ENCODE measurements around the gene TBC1D22A. TPM values are rescaled to one million over a fixed set of nuclear protein-coding genes. Genes with fewer than 3 reads are reported as not detected.

Gene TBC1D22A
- total RNA-seq, 1 experiment from 2014 or later, result 14.3 TPM

DNA sequence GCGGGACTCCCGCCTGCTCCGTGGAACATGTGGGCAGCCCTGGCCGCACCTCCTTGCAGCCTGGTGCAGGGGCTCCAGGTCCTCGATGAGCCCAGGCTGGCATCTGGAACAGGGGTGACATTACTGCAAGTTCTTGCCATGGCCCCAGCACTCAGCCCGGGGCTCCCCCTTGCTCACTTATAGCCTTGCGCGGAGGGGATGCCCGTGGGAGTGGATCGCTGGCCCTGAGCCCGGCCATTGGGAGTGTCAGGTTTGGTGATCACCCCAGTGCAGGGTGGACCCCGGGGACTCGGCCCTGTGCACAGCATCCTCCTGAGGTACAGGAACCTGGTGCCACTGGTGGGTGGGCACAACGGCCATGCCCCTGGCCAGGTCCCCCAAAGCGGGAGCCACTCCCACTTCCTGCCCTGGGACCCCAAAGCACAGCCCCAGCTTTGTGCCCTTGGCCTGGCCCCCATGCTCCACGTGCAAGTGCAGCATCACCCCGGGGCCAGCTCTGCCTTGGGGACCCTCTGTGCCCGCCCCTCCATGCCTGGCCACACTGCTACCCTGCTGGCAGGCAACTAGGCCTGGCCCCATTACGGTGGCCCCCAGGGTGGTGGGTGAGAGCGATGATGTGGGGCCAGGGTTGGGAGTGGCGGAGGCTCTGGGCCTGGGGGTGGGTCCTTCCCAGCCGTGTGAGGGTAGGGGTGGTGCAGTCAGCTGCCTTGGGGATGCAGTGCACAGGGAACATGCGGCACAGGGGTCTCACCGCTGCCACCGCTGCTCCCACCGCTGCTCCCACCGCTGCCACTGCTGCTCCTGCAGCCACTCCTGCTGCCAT lies 439.8 kb downstream of the TBC1D22A start:
- ATAC-seq (no peak), DNase-seq (no peak)
- TF ChIP-seq EZH2phosphoT487 (IDR thresholded peaks at IDR 0.05; ENCODE audit: borderline replicate concordance, low read length) (no peak), EZH2 (IDR thresholded peaks at IDR 0.05; ENCODE audit: low read length, unreplicated experiment) (no peak)
- H4K20me1 ChIP-seq (ENCODE audit: low read length), result no peaks in the 10 kb centered on the region
- H3K4me3 ChIP-seq (ENCODE audit: low read length), result no peak overlapping the region
- ChIA-PET CTCF (no interaction called here), POLR2A (ENCODE audit: unreplicated experiment) (no interaction called here)
- H3K9me3 ChIP-seq (ENCODE audit: low read length), result no peaks in the 10 kb centered on the region
- intact Hi-C loops (cut with micrococcal nuclease), result no loop called here
- H3F3A ChIP-seq (ENCODE audit: low read length, unreplicated experiment), result no peaks in the 10 kb centered on the region
- no peak overlapping the region for H3K27ac ChIP-seq (ENCODE audit: low read length)
- H3K79me2 ChIP-seq (ENCODE audit: low read length), result no peaks in the 10 kb centered on the region
- H3K36me3 ChIP-seq (ENCODE audit: low read depth, low read length), result no peaks in the 10 kb centered on the region
- no TSS peak for BruUV-seq (replicated peaks)
- H3K4me1 ChIP-seq (ENCODE audit: insufficient read depth, low read length), result no peaks in the 10 kb centered on the region
- H3K9ac ChIP-seq (ENCODE audit: low read length), result no peak overlapping the region
- H2AFZ ChIP-seq (ENCODE audit: low read length), result no peak overlapping the region
- H3K4me2 ChIP-seq (ENCODE audit: low read length), result no peak overlapping the region
- H3K9me2 ChIP-seq (replicated peaks; ENCODE audit: low read length), result no peaks in the 10 kb centered on the region
- H3K27me3 ChIP-seq (ENCODE audit: low read length), result no peaks in the 10 kb centered on the region

DNA sequence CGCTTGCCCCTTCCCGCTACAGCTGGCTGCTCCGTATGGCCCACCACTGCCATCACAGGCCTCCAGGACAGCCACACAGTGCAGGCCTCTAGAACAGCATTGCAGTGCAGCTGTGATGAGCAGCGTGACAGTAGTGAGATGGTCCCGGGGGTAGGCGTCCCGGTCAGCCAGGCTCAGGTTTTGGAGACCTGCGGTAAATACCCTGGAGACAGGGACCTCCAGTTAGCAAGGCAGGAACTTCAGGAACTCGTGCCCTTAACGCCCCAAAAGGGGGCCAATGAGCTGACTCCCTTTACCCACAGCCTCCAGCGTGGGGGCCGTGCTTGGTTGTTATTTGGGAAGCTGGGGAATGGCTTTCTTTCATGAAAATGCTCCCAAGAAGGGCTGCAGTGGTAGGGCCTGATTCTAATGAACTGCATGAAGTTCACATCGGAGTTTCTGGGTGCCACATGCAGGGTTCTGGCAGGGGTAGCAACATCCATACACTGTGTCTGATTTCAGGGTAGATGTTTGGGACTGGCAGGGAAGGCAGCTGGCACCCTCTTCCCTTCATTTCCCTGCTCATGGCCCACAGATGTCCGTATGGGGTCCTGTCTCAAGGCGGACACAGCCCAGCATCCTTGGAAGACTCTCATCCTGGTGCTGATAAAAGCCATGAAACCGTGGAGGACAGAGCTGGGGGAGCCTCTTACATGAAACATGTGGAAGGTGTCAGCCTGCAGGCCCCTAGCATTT lies 440.5 kb downstream of the TBC1D22A start:
- Histone ChIP-seq H4K20me1 (ENCODE audit: low read length) (no peaks in the 10 kb centered on the region), H3K27ac (ENCODE audit: low read length) (no peak overlapping the region), H3K9me2 (replicated peaks; ENCODE audit: low read length) (no peaks in the 10 kb centered on the region), H3K9ac (ENCODE audit: low read length) (no peak overlapping the region), H3K79me2 (ENCODE audit: low read length) (no peaks in the 10 kb centered on the region), H3K9me3 (ENCODE audit: low read length) (no peaks in the 10 kb centered on the region), H3K4me2 (ENCODE audit: low read length) (no peak overlapping the region), H3K36me3 (ENCODE audit: low read depth, low read length) (no peaks in the 10 kb centered on the region), H3K4me1 (ENCODE audit: insufficient read depth, low read length) (no peaks in the 10 kb centered on the region), H3F3A (ENCODE audit: low read length, unreplicated experiment) (no peaks in the 10 kb centered on the region), H2AFZ (ENCODE audit: low read length) (no peak overlapping the region), H3K27me3 (ENCODE audit: low read length) (no peaks in the 10 kb centered on the region), H3K4me3 (ENCODE audit: low read length) (no peak overlapping the region)
- ChIA-PET POLR2A (ENCODE audit: unreplicated experiment) (no interaction called here), CTCF (no interaction called here)
- no TSS peak for BruUV-seq (replicated peaks)
- TF ChIP-seq EZH2phosphoT487 (IDR thresholded peaks at IDR 0.05; ENCODE audit: borderline replicate concordance, low read length), result no peak
- TF ChIP-seq, protein P1, sequence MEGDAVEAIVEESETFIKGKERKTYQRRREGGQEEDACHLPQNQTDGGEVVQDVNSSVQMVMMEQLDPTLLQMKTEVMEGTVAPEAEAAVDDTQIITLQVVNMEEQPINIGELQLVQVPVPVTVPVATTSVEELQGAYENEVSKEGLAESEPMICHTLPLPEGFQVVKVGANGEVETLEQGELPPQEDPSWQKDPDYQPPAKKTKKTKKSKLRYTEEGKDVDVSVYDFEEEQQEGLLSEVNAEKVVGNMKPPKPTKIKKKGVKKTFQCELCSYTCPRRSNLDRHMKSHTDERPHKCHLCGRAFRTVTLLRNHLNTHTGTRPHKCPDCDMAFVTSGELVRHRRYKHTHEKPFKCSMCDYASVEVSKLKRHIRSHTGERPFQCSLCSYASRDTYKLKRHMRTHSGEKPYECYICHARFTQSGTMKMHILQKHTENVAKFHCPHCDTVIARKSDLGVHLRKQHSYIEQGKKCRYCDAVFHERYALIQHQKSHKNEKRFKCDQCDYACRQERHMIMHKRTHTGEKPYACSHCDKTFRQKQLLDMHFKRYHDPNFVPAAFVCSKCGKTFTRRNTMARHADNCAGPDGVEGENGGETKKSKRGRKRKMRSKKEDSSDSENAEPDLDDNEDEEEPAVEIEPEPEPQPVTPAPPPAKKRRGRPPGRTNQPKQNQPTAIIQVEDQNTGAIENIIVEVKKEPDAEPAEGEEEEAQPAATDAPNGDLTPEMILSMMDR (conservative IDR thresholded peaks at IDR 0.05; ENCODE audit: low read depth, low read length), result no peak
- TF ChIP-seq EZH2 (IDR thresholded peaks at IDR 0.05; ENCODE audit: low read length, unreplicated experiment), result no peak
- DNase-seq (no peak), ATAC-seq (no peak)
- intact Hi-C loops (cut with micrococcal nuclease), result no loop called here

DNA sequence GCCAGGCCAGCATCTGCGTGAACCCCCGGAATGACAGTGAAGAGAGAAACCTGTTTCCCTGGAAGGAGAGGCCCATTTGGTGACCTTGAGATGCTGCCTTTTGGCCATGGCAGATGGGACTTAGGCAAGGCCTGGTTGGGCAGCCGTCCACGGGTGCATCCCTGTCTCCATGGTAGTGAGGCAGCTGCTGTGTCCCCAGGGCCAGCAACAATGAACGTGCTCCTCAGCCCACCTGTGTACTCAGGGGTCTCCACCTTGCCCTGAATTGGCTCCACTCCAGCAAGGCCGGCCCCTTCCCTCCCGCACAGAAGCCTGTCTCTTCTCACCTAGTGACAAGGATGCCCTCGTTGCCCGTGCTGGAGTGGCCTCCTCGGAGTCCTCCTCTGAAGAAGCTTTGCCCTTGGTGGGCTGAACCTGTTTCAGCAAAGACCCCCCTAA lies 441.1 kb downstream of the TBC1D22A start:
- no peak overlapping the region for H2AFZ ChIP-seq (ENCODE audit: low read length)
- CTCF ChIA-PET, result no interaction called here
- H3K4me2 ChIP-seq (ENCODE audit: low read length), result no peak overlapping the region
- POLR2A ChIA-PET (ENCODE audit: unreplicated experiment), result no interaction called here
- no peaks in the 10 kb centered on the region for H3K36me3 ChIP-seq (ENCODE audit: low read depth, low read length)
- no peaks in the 10 kb centered on the region for H3K4me1 ChIP-seq (ENCODE audit: insufficient read depth, low read length)
- no peaks in the 10 kb centered on the region for H3F3A ChIP-seq (ENCODE audit: low read length, unreplicated experiment)
- no peaks in the 10 kb centered on the region for H3K27me3 ChIP-seq (ENCODE audit: low read length)
- intact Hi-C loops (cut with micrococcal nuclease), result no loop called here
- no peaks in the 10 kb centered on the region for H3K79me2 ChIP-seq (ENCODE audit: low read length)
- H3K9ac ChIP-seq (ENCODE audit: low read length), result no peak overlapping the region
- no peaks in the 10 kb centered on the region for H3K9me2 ChIP-seq (replicated peaks; ENCODE audit: low read length)
- ATAC-seq, result no peak
- TF ChIP-seq EZH2 (IDR thresholded peaks at IDR 0.05; ENCODE audit: low read length, unreplicated experiment) (no peak), EZH2phosphoT487 (IDR thresholded peaks at IDR 0.05; ENCODE audit: borderline replicate concordance, low read length) (no peak)
- TF ChIP-seq, protein P1 (conservative IDR thresholded peaks at IDR 0.05; ENCODE audit: low read depth, low read length), result no peak
- BruUV-seq (replicated peaks), result no TSS peak
- no peak overlapping the region for H3K27ac ChIP-seq (ENCODE audit: low read length)
- H3K9me3 ChIP-seq (ENCODE audit: low read length), result no peaks in the 10 kb centered on the region
- no peak for DNase-seq
- H3K4me3 ChIP-seq (ENCODE audit: low read length), result no peak overlapping the region
- no peaks in the 10 kb centered on the region for H4K20me1 ChIP-seq (ENCODE audit: low read length)

Measured in PC-3 (cell line).